B cell (primary cell): ENCODE measurements around the gene PGAM2.

Experiments used
- EZH2 ChIP-seq: IDR thresholded peaks from 2 replicates; pipeline ENCODE4 v1.6.1; 2012; ENCODE audit warnings: borderline replicate concordance, low read depth, mild to moderate bottlenecking, moderate library complexity, low read length; ENCODE audit not compliant: insufficient read depth, poor library complexity, severe bottlenecking
- TF ChIP-seq, protein P1 (sequence below): fragments of 200-600 bp; IDR thresholded peaks from one replicate; pipeline ENCODE4 v1.8.0; 2022; ENCODE audit warnings: antibody characterized with exemption, mild to moderate bottlenecking

DNA sequence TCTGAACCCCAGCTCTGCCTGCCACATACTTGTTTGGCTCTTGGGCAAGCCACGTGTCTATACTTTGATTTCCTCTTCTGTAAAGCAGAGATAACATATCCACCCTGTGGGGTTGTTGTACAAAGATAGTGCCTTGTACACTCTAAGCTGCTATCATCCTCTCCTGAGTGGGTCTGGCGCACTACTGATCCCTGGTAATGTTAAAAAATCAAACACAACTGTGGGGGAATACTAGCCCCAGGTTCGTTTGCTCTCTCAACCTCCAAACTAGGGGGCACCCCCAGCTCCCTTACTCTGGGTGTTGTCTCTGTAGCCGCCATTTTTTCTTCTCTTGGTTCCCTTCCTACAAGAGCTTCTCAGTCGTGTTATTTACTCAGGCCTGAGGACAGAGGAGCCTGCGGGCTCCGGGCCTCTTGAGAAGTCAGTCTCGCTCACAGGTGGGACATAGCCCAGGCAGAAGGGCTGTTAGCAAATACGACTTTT lies 15.9 kb upstream of the PGAM2 start:
- no peak for TF ChIP-seq EZH2
- TF ChIP-seq, protein P1, sequence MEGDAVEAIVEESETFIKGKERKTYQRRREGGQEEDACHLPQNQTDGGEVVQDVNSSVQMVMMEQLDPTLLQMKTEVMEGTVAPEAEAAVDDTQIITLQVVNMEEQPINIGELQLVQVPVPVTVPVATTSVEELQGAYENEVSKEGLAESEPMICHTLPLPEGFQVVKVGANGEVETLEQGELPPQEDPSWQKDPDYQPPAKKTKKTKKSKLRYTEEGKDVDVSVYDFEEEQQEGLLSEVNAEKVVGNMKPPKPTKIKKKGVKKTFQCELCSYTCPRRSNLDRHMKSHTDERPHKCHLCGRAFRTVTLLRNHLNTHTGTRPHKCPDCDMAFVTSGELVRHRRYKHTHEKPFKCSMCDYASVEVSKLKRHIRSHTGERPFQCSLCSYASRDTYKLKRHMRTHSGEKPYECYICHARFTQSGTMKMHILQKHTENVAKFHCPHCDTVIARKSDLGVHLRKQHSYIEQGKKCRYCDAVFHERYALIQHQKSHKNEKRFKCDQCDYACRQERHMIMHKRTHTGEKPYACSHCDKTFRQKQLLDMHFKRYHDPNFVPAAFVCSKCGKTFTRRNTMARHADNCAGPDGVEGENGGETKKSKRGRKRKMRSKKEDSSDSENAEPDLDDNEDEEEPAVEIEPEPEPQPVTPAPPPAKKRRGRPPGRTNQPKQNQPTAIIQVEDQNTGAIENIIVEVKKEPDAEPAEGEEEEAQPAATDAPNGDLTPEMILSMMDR: no peak
